Testis (tissue), 2 donors: ENCODE data around the gene EFCAB11.

Source experiments
- POLR2A ChIP-seq: fragments of 450-650 bp; IDR thresholded peaks from one replicate; pipeline ENCODE4 v1.6.1; 2017; ENCODE audit warnings: antibody characterized with exemption, mild to moderate bottlenecking, moderate library complexity
- TF ChIP-seq, protein P1 (sequence below), 3 experiments: fragments of 450-650 bp in 2 of 3; fragments of 200-600 bp in 1 of 3; sonication (generic) in 1 of 3; IDR thresholded peaks; one replicate each; pipeline ENCODE4 v1.5.1; 2016 to 2019; ENCODE audit warnings: antibody characterized with exemption in 3 of 3, mild to moderate bottlenecking in 2 of 3, moderate library complexity in 1 of 3

DNA sequence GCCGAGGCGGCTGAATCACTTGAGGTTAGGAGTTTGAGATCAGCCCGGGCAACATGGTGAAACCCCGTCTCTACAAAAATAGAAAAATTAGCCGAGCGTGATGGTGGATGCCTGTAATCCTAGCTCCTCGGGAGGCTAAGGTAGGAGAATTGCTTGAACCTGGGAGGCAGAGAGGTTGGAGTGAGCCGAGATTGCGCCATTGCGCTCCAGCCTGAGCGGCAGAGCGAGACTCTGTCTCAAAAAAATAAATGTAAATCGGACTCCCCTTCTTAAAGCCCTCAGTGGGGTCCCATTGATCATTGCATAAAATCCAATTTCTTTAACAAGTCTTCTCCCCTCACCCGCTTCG is 2.1 kb upstream of the EFCAB11 start:
- TF ChIP-seq, protein P1, sequence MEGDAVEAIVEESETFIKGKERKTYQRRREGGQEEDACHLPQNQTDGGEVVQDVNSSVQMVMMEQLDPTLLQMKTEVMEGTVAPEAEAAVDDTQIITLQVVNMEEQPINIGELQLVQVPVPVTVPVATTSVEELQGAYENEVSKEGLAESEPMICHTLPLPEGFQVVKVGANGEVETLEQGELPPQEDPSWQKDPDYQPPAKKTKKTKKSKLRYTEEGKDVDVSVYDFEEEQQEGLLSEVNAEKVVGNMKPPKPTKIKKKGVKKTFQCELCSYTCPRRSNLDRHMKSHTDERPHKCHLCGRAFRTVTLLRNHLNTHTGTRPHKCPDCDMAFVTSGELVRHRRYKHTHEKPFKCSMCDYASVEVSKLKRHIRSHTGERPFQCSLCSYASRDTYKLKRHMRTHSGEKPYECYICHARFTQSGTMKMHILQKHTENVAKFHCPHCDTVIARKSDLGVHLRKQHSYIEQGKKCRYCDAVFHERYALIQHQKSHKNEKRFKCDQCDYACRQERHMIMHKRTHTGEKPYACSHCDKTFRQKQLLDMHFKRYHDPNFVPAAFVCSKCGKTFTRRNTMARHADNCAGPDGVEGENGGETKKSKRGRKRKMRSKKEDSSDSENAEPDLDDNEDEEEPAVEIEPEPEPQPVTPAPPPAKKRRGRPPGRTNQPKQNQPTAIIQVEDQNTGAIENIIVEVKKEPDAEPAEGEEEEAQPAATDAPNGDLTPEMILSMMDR (IDR thresholded peaks at IDR 0.05): no peak
- TF ChIP-seq POLR2A: no peak
